ENCODE measurements around the gene PRAMEF1.

DNA sequence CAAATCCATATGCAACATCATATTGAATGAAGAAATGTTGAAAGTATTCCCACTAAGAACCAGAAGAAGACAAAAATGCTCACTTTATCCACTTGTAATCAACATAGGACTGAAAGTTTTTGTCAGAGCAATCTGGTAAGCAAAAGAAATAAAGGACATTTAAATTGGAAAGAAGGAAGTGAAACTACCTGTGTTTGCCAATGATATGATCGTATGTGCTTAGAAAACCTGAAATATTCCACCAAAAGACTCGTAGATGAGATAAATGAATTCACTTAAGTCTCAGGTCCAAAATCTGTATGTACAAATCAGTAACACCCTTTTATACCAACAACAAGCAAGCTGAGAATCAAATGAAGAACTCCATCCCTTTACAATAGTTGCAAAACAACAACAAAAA is 8.5 kb downstream of the PRAMEF1 start:
- TF ChIP-seq, protein P1, sequence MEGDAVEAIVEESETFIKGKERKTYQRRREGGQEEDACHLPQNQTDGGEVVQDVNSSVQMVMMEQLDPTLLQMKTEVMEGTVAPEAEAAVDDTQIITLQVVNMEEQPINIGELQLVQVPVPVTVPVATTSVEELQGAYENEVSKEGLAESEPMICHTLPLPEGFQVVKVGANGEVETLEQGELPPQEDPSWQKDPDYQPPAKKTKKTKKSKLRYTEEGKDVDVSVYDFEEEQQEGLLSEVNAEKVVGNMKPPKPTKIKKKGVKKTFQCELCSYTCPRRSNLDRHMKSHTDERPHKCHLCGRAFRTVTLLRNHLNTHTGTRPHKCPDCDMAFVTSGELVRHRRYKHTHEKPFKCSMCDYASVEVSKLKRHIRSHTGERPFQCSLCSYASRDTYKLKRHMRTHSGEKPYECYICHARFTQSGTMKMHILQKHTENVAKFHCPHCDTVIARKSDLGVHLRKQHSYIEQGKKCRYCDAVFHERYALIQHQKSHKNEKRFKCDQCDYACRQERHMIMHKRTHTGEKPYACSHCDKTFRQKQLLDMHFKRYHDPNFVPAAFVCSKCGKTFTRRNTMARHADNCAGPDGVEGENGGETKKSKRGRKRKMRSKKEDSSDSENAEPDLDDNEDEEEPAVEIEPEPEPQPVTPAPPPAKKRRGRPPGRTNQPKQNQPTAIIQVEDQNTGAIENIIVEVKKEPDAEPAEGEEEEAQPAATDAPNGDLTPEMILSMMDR (conservative IDR thresholded peaks at IDR 0.05), result no peak
- TF ChIP-seq ZFX (IDR thresholded peaks at IDR 0.05), result no peak
